OCI-LY7 (cell line): Measurements from ENCODE around the gene LHPP. TPM values are rescaled to one million over a fixed set of nuclear protein-coding genes. Genes with fewer than 3 reads are reported as not detected.

Experiments
- BruUV-seq: library from RNA; stranded (reverse); fragments of 400-500 nt; replicated peaks from 2 replicates; lab custom pipeline; 2021; lab: Mats Ljungman, UMichigan
- CTCF ChIA-PET: fragments of 300-600 bp; sonication (Branson Sonifier 250); formaldehyde crosslinking; loops from one replicate; lab custom pipeline; 2022; ENCODE audit warnings: antibody characterized with exemption; ENCODE audit not compliant: unreplicated experiment; lab: Charles Lee
- POLR2A ChIA-PET: fragments of 300-600 bp; sonication (Branson Sonifier 250); formaldehyde crosslinking; loops from one replicate; lab custom pipeline; 2022; ENCODE audit warnings: antibody characterized with exemption; lab: Charles Lee
- DNase-seq: peaks from one replicate; pipeline ENCODE4 v3.0.0-alpha.2; 2015; ENCODE audit warnings: low spot score
- H2AFZ ChIP-seq: fragments of 200-600 bp; sonication (generic), shearing (Covaris generic); 2 replicates; pipeline ENCODE4 v1.6.1; 2014; ENCODE audit warnings: mild to moderate bottlenecking, antibody characterized with exemption, low read length, moderate library complexity
- H3K27ac ChIP-seq: fragments of 200-600 bp; sonication (generic); 2 replicates; pipeline ENCODE4 v1.5.1; 2014; ENCODE audit warnings: mixed run types, low read depth, mild to moderate bottlenecking, moderate library complexity, low read length, inconsistent platforms; ENCODE audit not compliant: poor library complexity, severe bottlenecking
- H3K36me3 ChIP-seq: fragments of 200-600 bp; sonication (generic); 2 replicates; pipeline ENCODE4 v1.6.1; 2014; ENCODE audit warnings: mild to moderate bottlenecking, antibody characterized with exemption, low read length, moderate library complexity, mixed read lengths; ENCODE audit not compliant: insufficient read depth
- H3K4me1 ChIP-seq: fragments of 200-600 bp; sonication (generic); 2 replicates; pipeline ENCODE4 v1.5.1; 2014; ENCODE audit warnings: mild to moderate bottlenecking, low read length; ENCODE audit not compliant: insufficient read depth, poor library complexity, severe bottlenecking
- H3K4me2 ChIP-seq: fragments of 200-600 bp; sonication (generic); 2 replicates; pipeline ENCODE4 v1.6.1; 2014; ENCODE audit warnings: mild to moderate bottlenecking, low read length
- H3K4me3 ChIP-seq: fragments of 200-600 bp; sonication (generic); 2 replicates; pipeline ENCODE4 v1.5.1; 2014; ENCODE audit warnings: mild to moderate bottlenecking, low read depth, low read length; ENCODE audit not compliant: poor library complexity, severe bottlenecking
- H3K79me2 ChIP-seq: fragments of 200-600 bp; sonication (generic); 2 replicates; pipeline ENCODE4 v1.6.1; 2016; ENCODE audit warnings: low read depth, mild to moderate bottlenecking, low read length, moderate library complexity, mixed read lengths; ENCODE audit not compliant: insufficient read depth
- H3K9me2 ChIP-seq: fragments of 200-600 bp; sonication (generic); 2 replicates; pipeline ENCODE4 v1.6.1; 2016; ENCODE audit warnings: mild to moderate bottlenecking, low read length, mixed read lengths; ENCODE audit not compliant: insufficient read depth
- H3K9me3 ChIP-seq: fragments of 200-600 bp; sonication (generic); 2 replicates; pipeline ENCODE4 v1.6.1; 2014; ENCODE audit warnings: mild to moderate bottlenecking, mixed run types, low read length, mixed read lengths
- H4K20me1 ChIP-seq: fragments of 200-600 bp; sonication (generic); 2 replicates; pipeline ENCODE4 v1.6.1; 2014; ENCODE audit warnings: mild to moderate bottlenecking, antibody characterized with exemption, low read length, moderate library complexity, mixed read lengths; ENCODE audit not compliant: insufficient read depth
- EZH2phosphoT487 ChIP-seq: fragments of 200-600 bp; sonication (generic); IDR thresholded peaks from 2 replicates; pipeline ENCODE4 v1.6.1; 2018; ENCODE audit warnings: low read depth, borderline replicate concordance, mild to moderate bottlenecking, mixed run types, antibody characterized with exemption, low read length, moderate library complexity, mixed read lengths
- intact Hi-C: fragments of 100-400 bp; cut with micrococcal nuclease; formaldehyde crosslinking; loops from one replicate; pipeline ENCODE4 v1.10.0; 2022; ENCODE audit not compliant: unreplicated experiment
- total RNA-seq, 2 experiments: library from RNA; depleted of rRNA in 1 of 2; stranded (reverse); fragments of >200 nt in 1 of 2; shearing (Covaris generic) in 1 of 2; gene quantifications; 2 replicates each; pipeline ENCODE4 v1.2.3, GENCODE V29; 2014 to 2022
- TF ChIP-seq, protein P1 (sequence below): fragments of 200-600 bp; sonication (generic); conservative IDR thresholded peaks from 2 replicates; pipeline ENCODE4 v1.5.1; 2014; ENCODE audit warnings: mild to moderate bottlenecking, antibody characterized with exemption, low read length, moderate library complexity, mixed read lengths

LHPP gene
- total RNA-seq, 2 experiments from 2014 or later = 30.3 to 65.2 TPM

DNA sequence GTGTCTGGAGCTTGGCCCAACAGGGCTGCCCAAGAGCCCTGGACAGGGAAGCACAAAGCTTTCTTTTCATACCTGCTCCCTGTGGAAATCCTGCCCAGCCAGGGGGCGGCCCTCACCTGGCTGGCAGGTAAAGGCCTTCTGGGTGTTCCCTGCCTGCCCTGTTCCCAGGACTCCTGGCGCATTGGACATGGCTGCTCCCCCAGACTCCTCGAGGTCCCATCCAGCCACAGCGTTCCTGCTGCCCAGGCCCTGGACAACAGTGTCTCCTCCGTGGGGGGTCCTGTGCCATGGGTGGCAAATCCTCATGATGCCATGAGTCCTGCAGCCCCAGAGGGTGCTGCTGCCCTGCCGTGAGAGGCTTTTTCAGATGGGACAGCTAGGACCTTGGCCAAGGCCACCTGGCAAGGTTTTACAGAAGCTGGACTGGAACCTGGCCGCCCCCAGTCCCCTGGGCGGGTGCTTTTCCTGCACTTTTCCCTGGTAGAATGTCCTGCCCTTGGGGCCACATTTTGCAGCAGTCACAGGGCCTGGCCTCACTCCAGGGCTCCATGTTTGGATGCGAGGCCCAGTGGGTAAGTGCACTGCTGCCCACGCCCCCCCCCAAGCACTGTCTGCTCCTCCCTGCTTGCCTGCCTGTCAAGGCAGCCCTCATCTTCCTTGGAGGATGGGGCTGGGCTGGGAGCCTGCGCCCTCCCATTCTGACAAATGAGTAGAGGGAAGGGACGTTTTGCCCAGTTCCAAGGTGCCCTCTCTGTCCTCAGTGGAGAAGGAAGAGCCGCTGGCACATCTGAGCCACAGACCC, 60.7 kb downstream of the LHPP start:
- H3K4me1 ChIP-seq = peaks cover 11% of the 10 kb centered on the region
- H3K79me2 ChIP-seq = no peaks in the 10 kb centered on the region
- H3K36me3 ChIP-seq = no peaks in the 10 kb centered on the region
- H3K4me2 ChIP-seq = no peak overlapping the region
- no peak overlapping the region for H3K27ac ChIP-seq
- H2AFZ ChIP-seq = no peak overlapping the region
- no peak for DNase-seq
- BruUV-seq = no TSS peak
- TF ChIP-seq, protein P1, sequence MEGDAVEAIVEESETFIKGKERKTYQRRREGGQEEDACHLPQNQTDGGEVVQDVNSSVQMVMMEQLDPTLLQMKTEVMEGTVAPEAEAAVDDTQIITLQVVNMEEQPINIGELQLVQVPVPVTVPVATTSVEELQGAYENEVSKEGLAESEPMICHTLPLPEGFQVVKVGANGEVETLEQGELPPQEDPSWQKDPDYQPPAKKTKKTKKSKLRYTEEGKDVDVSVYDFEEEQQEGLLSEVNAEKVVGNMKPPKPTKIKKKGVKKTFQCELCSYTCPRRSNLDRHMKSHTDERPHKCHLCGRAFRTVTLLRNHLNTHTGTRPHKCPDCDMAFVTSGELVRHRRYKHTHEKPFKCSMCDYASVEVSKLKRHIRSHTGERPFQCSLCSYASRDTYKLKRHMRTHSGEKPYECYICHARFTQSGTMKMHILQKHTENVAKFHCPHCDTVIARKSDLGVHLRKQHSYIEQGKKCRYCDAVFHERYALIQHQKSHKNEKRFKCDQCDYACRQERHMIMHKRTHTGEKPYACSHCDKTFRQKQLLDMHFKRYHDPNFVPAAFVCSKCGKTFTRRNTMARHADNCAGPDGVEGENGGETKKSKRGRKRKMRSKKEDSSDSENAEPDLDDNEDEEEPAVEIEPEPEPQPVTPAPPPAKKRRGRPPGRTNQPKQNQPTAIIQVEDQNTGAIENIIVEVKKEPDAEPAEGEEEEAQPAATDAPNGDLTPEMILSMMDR = no peak
- TF ChIP-seq EZH2phosphoT487 = no peak
- no peaks in the 10 kb centered on the region for H3K9me2 ChIP-seq
- ChIA-PET POLR2A (no interaction called here), CTCF (no interaction called here)
- H3K9me3 ChIP-seq = no peaks in the 10 kb centered on the region
- H3K4me3 ChIP-seq = no peak overlapping the region
- intact Hi-C loops = no loop called here
- H4K20me1 ChIP-seq = no peaks in the 10 kb centered on the region

DNA sequence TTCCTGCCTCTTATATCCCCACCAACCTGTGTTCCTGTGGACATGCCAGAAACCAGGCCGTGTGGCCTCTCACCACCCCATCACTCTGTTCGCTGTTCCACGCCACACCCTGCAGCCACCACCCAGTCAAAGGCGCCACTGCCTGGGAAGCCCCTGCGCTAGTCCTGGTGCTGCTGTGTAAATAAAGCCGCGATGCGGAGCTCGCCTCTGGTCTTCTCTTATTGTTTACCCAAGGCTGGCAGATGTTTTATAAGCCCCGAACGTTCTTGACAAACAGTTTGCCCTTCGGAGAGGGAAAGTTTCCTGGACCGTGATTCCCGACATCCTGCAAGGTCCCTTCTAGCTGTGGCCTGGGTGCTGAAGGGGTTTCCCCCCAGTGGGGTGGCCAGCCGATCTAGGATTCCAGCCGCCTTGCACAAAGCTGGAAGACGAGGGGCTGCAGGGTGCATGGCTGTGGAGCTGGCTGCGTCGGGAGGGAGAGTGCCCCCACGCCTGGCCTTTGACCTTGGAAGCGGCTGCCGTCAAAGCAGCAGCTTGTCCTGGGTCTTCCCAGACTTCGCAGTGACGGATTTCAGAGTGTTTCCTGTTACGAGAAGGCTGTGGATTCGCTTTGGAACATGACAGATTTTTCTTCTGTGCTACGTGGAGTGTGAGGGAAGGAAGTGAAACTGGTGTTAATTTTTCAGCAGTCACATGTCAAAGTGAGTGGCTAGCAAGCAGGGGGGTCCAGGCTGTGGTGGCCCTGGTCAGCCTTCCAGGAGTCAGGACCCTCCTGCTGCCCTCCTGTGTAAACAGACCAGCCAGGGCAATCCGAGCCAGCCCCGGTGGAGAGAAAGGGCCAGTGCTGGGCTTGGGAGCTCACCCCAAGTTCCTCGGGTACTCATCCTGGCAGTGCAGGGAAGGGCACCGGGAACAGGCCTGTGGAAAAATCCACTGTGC, 61.6 kb downstream of the LHPP start:
- intact Hi-C loops = no loop called here
- Histone ChIP-seq H3K79me2 (no peaks in the 10 kb centered on the region), H3K4me1 (peaks cover 11% of the 10 kb centered on the region), H3K9me3 (no peaks in the 10 kb centered on the region), H3K9me2 (no peaks in the 10 kb centered on the region), H3K4me2 (peak overlapping the region; percentile 5), H4K20me1 (no peaks in the 10 kb centered on the region), H3K27ac (no peak overlapping the region), H3K4me3 (no peak overlapping the region), H3K36me3 (no peaks in the 10 kb centered on the region), H2AFZ (no peak overlapping the region)
- ChIA-PET POLR2A (interaction anchor here (0.7 kb wide), 1 partner anchor 466 kb away, joined by 3 read pairs; no protein-coding TSS in a partner anchor), CTCF (no interaction called here)
- BruUV-seq = no TSS peak
- peak; percentile 28 for DNase-seq
- TF ChIP-seq, protein P1 = no peak
